Mucosa of gallbladder (tissue), 1 donor: ENCODE measurements around the gene STAM2. TPM values are rescaled to one million over a fixed set of nuclear protein-coding genes. Genes with fewer than 3 reads are reported as not detected.

Source experiments
- DNase-seq: peaks from one replicate; pipeline ENCODE4 v3.0.0-alpha.2; 2020; ENCODE audit warnings: low spot score
- total RNA-seq: library from RNA; stranded (reverse); gene quantifications from one replicate; pipeline ENCODE4 v1.2.1, GENCODE V29; 2021
- donor health status: DM: no; HTN: no; CAD: no.

Gene STAM2
- total RNA-seq, 1 donor from 2014 or later = 31.6 TPM

- no peak for DNase-seq
These were observed 104.5 kb downstream of the STAM2 start for GRCh38 chr2:152071092-152071491.

GRCh38 chr2:152068226-152068625, 107.3 kb downstream of the STAM2 start:
- DNase-seq = no peak

DNA sequence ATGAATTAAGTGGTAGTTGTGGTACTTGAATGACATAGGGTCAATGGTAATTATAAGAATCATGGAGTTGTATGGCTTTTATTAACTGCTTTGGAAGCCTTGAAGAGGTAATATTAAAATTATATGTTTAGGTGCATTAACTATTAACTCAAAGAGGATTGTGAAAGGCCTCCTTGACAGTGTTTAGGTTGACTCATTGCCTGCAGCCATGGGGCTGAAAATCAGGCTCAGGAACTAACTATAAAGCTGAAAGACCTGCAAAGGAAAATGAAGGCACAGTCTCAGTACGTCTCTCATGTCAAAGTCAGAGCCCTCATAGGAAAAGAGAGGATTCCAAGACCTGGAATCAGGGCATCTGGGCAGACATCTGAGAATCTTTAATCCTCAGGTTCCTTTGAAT, 107.7 kb downstream of the STAM2 start:
- DNase-seq = no peak

Other genes with a start within 250 kb of the STAM2 start
- 1.8 TPM for gene CACNB4, start 76.7 kb downstream of the STAM2 start, total RNA-seq
- 24.7 TPM for gene FMNL2, start 159.4 kb upstream of the STAM2 start, total RNA-seq